Measurements from ENCODE around the gene FOSL1. TPM values are rescaled to one million over a fixed set of nuclear protein-coding genes. Genes with fewer than 3 reads are reported as not detected.

The FOSL1 gene
- total and polyA plus RNA-seq, 2 experiments from 2014 or later: 14.6 to 17.1 TPM

DNA sequence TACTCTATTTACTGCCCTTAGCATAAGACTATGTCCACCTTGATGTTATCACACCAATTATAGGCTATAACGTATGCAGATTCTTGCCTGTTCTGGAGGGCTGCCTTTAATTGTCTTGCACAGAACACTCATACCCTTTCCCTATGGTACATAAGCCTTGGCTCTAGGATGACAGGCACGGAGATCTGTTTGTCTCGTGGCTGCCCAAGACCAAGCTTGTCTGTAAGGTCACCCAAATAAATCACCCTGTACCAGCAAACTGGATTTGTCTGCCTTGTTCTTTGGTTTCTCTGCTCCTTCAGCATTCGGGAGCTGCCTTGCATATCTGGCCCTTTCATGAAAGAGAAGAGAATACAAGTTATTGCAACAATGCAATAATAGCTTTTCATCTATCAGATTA, 37.6 kb upstream of the FOSL1 start (continued):
- no peak for TF ChIP-seq CTCF (conservative IDR thresholded peaks at IDR 0.05; ENCODE audit: low read depth in 2 of 2)

GRCh38 chr11:65934014-65934413, 33.8 kb upstream of the FOSL1 start:
- ATAC-seq: no peak
- no peak for TF ChIP-seq EZH2 (IDR thresholded peaks at IDR 0.05; ENCODE audit: low read depth, unreplicated experiment)
- TF ChIP-seq, protein P1, sequence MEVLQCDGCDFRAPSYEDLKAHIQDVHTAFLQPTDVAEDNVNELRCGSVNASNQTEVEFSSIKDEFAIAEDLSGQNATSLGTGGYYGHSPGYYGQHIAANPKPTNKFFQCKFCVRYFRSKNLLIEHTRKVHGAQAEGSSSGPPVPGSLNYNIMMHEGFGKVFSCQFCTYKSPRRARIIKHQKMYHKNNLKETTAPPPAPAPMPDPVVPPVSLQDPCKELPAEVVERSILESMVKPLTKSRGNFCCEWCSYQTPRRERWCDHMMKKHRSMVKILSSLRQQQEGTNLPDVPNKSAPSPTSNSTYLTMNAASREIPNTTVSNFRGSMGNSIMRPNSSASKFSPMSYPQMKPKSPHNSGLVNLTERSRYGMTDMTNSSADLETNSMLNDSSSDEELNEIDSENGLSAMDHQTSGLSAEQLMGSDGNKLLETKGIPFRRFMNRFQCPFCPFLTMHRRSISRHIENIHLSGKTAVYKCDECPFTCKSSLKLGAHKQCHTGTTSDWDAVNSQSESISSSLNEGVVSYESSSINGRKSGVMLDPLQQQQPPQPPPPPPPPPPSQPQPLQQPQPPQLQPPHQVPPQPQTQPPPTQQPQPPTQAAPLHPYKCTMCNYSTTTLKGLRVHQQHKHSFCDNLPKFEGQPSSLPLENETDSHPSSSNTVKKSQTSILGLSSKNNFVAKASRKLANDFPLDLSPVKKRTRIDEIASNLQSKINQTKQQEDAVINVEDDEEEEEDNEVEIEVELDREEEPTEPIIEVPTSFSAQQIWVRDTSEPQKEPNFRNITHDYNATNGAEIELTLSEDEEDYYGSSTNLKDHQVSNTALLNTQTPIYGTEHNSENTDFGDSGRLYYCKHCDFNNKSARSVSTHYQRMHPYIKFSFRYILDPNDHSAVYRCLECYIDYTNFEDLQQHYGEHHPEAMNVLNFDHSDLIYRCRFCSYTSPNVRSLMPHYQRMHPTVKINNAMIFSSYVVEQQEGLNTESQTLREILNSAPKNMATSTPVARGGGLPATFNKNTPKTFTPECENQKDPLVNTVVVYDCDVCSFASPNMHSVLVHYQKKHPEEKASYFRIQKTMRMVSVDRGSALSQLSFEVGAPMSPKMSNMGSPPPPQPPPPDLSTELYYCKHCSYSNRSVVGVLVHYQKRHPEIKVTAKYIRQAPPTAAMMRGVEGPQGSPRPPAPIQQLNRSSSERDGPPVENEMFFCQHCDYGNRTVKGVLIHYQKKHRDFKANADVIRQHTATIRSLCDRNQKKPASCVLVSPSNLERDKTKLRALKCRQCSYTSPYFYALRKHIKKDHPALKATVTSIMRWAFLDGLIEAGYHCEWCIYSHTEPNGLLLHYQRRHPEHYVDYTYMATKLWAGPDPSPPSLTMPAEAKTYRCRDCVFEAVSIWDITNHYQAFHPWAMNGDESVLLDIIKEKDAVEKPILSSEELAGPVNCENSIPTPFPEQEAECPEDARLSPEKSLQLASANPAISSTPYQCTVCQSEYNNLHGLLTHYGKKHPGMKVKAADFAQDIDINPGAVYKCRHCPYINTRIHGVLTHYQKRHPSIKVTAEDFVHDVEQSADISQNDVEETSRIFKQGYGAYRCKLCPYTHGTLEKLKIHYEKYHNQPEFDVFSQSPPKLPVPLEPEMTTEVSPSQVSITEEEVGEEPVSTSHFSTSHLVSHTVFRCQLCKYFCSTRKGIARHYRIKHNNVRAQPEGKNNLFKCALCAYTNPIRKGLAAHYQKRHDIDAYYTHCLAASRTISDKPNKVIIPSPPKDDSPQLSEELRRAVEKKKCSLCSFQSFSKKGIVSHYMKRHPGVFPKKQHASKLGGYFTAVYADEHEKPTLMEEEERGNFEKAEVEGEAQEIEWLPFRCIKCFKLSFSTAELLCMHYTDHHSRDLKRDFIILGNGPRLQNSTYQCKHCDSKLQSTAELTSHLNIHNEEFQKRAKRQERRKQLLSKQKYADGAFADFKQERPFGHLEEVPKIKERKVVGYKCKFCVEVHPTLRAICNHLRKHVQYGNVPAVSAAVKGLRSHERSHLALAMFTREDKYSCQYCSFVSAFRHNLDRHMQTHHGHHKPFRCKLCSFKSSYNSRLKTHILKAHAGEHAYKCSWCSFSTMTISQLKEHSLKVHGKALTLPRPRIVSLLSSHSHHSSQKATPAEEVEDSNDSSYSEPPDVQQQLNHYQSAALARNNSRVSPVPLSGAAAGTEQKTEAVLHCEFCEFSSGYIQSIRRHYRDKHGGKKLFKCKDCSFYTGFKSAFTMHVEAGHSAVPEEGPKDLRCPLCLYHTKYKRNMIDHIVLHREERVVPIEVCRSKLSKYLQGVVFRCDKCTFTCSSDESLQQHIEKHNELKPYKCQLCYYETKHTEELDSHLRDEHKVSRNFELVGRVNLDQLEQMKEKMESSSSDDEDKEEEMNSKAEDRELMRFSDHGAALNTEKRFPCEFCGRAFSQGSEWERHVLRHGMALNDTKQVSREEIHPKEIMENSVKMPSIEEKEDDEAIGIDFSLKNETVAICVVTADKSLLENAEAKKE (CRISPR knock-in tag; IDR thresholded peaks at IDR 0.05): no peak
- TF ChIP-seq ETS1 (IDR thresholded peaks at IDR 0.05): no peak
- TF ChIP-seq POLR2AphosphoS5 (IDR thresholded peaks at IDR 0.05; ENCODE audit: low read depth): no peak
- no peak for TF ChIP-seq STAT1 (IDR thresholded peaks at IDR 0.05; ENCODE audit: unreplicated experiment)
- no peak for TF ChIP-seq ZNF114 (CRISPR knock-in tag; IDR thresholded peaks at IDR 0.05)
- TF ChIP-seq NANOG (IDR thresholded peaks at IDR 0.05; ENCODE audit: borderline replicate concordance): no peak
- no peak for TF ChIP-seq EZH2phosphoT487 (IDR thresholded peaks at IDR 0.05; ENCODE audit: unreplicated experiment)
- TF ChIP-seq CTCF (conservative IDR thresholded peaks at IDR 0.05; ENCODE audit: low read depth in 2 of 2): no peak
- no peak for TF ChIP-seq ZNF331 (CRISPR knock-in tag; IDR thresholded peaks at IDR 0.05; ENCODE audit: low read depth)

More at GRCh38 chr11:65934014-65934413, 33.8 kb upstream of the FOSL1 start:
- no peak overlapping the region for H3K4me3 Mint-ChIP-seq
- Histone ChIP-seq H2AFZ (no peak overlapping the region), H3K27me3 (ENCODE audit: insufficient read depth) (no peaks in the 10 kb centered on the region), H3K27ac (ENCODE audit: low read depth) (no peak overlapping the region), H3K4me1 (ENCODE audit: insufficient read depth) (no peaks in the 10 kb centered on the region; the same call in 1 of the 2 replicates), H3K36me3 (ENCODE audit: insufficient read depth) (no peaks in the 10 kb centered on the region), H3K9me2 (ENCODE audit: insufficient read depth) (no peaks in the 10 kb centered on the region), H3F3A (replicated peaks; ENCODE audit: low read depth) (0 out of 2 replicates have a peak, but pooled peaks cover 5% of the 10 kb centered on the region), H4K20me1 (replicated peaks; ENCODE audit: insufficient read depth) (no peaks in the 10 kb centered on the region), H3K79me2 (replicated peaks; ENCODE audit: insufficient read depth) (no peaks in the 10 kb centered on the region), H3K4me3 (no peak overlapping the region), H3K4me2 (no peak overlapping the region)
- no peaks in the 10 kb centered on the region for H3K9me3 Mint-ChIP-seq
- peaks cover 7% of the 10 kb centered on the region for H3K4me1 Mint-ChIP-seq
- DNase-seq (ENCODE audit: low spot score): no peak
- H3K27me3 Mint-ChIP-seq (ENCODE audit: insufficient read depth, low read depth, poor library complexity): peaks cover 11% of the 10 kb centered on the region
- no peaks in the 10 kb centered on the region for H3K36me3 Mint-ChIP-seq (ENCODE audit: low read depth)
- no peak overlapping the region for H3K27ac Mint-ChIP-seq

Measured in GM23338 (cell line).